Stimulated activated CD4-positive, alpha-beta T cell treated with anti-CD3 and anti-CD28 coated beads, TNF-alpha, amount 100 ng/mL, for 1 hour (primary cell): ENCODE data around the gene GSTM5.
"Not testable (repeated sequence)": the region's sequence is repeated elsewhere in the genome, so short reads cannot be mapped to it uniquely, and the experiment has no call there.

Experiments
- DNase-seq, 3 donors: peaks; one replicate each; pipeline ENCODE4 v3.0.0-alpha.2; 2020; ENCODE audit warnings: low read depth in 3 of 3, low spot score in 1 of 3

The GSTM5 gene

DNA sequence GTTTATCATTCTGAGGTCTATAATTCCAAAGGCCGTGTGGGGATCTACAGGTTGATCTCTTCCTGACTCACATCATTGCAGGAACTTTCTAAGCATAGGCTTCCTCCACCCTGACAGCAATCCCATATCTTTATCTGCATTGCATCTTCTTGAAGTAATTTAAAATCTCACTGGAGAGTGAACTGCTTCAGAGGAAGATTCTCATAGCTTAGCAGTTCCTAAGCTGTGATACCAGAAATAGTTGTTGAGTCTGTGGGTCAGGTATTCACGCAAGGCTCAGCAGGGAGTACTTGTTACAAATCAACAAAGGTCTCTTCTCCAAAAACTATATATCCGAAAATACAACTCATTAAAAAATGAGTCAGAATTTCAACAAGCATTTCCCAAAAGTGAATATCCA is 16.9 kb upstream of the GSTM5 start:
- not testable (repeated sequence) for DNase-seq

- no peak for DNase-seq
Observed at GRCh38 chr1:109697066-109697465, 15.0 kb upstream of the GSTM5 start.

- DNase-seq: not testable (repeated sequence)
Observed at GRCh38 chr1:109697861-109698260, 14.2 kb upstream of the GSTM5 start.

GRCh38 chr1:109702940-109703339 is 9.1 kb upstream of the GSTM5 start:
- DNase-seq: not testable (repeated sequence)

GRCh38 chr1:109704173-109704572 is 7.9 kb upstream of the GSTM5 start:
- DNase-seq: no peak

- DNase-seq: no peak
Observed at GRCh38 chr1:109705411-109705810, 6.6 kb upstream of the GSTM5 start.

DNA sequence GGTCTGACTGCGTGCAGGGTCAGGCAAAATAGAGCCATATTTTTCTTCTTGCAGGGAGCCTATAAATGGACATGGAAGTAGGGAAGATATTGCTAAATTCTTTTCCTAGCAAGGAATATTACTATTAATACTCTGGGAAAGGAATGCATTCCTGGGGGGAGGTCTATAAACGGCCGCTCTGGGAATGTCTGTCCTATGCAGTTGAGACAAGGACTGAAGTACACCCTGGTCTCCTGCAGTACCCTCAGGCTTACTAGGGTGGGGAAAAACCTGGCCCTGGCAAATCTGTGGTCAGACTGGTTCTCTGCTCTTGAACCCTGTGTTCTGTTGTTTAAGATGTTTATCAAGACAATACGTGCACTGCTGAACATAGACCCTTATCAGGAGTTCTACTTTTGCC is 3.1 kb upstream of the GSTM5 start:
- DNase-seq: not testable (repeated sequence)

DNA sequence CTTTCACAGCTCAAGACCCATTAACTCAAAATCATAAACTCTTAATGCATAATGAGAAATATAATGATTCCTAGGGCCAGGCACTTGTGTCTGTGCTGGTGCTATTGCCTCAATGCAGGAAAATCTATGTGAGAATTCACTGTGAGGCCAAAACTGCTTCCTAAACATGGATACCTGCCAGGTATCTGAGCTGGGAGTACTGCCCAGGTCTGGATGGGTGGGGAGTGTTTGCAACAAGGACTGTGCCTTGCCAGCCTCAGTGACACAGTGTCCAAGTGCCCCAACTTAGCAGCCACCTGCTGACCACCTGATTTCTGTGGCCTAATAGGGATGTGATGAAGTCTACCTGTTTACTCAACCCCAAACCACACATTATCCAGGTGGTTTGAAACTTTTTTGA is 2.2 kb upstream of the GSTM5 start:
- DNase-seq: not testable (repeated sequence)

- no peak for DNase-seq
Observed at GRCh38 chr1:109712321-109712864, 342 bp downstream of the GSTM5 start.

- DNase-seq: no peak
Observed at GRCh38 chr1:109713636-109714035, 1.6 kb downstream of the GSTM5 start.

- DNase-seq: no peak
Observed at GRCh38 chr1:109714661-109715372, 2.8 kb downstream of the GSTM5 start.

DNA sequence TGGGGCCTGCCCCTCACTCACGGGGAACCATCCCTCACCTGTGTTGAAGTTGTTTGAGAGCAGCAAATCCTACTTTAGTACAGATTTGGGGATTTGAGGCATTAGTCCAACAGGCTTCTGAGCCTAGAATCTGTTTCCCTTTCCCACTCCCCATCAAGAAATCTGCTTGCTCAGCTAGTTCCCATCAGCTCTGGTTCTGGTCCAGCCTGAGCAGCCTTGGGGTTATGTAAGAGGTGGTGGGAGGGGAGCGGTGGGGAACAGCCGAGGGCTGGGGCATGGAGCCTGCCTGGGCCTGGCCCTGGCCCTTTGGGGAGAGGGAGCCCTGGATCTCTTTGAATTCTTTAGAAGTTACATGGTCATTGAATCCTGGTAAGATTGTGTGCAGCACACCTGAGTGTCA is 4.1 kb downstream of the GSTM5 start:
- DNase-seq: no peak

GRCh38 chr1:109716570-109717090 is 4.6 kb downstream of the GSTM5 start:
- no peak for DNase-seq

DNA sequence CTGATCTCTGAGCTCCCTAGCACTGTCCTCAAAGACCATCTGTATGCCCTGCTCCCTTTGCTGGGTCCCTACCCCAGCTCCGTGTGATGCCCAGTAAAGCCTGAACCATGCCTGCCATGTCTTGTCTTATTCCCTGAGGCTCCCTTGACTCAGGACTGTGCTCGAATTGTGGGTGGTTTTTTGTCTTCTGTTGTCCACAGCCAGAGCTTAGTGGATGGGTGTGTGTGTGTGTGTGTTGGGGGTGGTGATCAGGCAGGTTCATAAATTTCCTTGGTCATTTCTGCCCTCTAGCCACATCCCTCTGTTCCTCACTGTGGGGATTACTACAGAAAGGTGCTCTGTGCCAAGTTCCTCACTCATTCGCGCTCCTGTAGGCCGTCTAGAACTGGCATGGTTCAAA is 5.7 kb downstream of the GSTM5 start:
- DNase-seq: no peak

DNA sequence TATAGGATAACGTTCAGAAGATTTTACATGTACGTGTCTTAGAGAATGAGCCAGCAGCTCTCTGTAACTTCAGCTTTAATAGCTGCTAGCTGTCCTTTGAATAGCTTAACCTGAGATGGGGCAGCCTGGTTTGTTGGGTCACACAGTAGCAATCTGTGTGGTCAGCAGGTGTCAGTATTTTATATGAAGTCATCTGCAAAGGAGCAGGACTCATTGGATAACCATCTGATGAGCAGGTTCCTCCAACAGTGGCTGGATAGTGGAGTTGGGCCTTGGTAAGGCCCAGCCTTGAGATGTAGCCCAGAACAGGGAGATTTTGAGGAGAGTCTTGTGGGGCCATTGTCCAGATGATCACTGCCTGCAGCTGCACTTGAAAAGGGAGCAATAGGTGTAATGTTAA is 6.4 kb downstream of the GSTM5 start:
- no peak for DNase-seq

- no peak for DNase-seq
Observed at GRCh38 chr1:109719337-109719837, 7.3 kb downstream of the GSTM5 start.

GRCh38 chr1:109721042-109721441 is 9.0 kb downstream of the GSTM5 start:
- no peak for DNase-seq

DNA sequence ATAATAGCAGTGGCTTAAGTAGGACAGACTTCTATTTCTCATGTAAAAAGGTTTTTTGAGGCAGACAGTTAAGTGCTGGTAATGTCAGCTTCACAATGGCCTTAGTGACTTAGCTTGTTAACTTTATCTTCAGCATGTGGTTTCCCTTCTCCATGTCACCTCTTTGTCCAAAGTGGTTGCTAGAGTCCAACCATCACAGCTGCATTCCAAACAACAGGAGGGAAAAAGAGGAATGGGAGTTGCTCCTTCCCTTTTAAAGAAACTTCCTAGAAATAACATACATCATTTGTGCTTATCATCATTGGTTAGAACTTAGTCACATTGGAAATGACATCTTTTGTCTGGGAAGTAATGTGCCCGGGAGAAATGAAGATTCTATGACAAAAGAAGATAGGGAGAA is 9.9 kb downstream of the GSTM5 start:
- no peak for DNase-seq

- no peak for DNase-seq
Observed at GRCh38 chr1:109722908-109723691, 11.0 kb downstream of the GSTM5 start.

DNA sequence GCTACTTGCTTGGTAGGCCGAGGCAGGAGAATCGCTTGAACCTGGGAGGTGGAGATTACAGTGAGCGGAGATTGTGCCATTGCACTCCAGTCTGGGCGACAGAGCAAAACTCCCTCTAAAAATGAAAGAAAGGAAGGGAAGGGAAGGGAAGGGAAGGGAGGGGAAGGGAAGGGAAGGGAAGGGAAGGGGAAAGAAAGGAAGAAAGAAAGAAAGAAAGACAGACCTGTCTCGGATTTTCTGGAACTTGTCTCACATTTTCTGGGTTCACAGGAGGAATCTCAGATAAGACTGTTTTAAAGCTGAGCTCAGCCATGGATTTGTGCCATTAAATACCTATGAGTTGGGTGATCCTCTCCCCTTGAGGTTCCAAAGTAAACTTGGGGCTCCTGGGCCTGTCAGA is 12.9 kb downstream of the GSTM5 start:
- DNase-seq: no peak

- DNase-seq: no peak
Observed at GRCh38 chr1:109725510-109725909, 13.5 kb downstream of the GSTM5 start.

- no peak for DNase-seq
Observed at GRCh38 chr1:109726007-109726406, 14.0 kb downstream of the GSTM5 start.
